Testis (tissue), 3 donors: Measurements from ENCODE around the gene TSPAN10. TPM values are rescaled to one million over a fixed set of nuclear protein-coding genes. Genes with fewer than 3 reads are reported as not detected.
"Not testable (repeated sequence)": the region's sequence is repeated elsewhere in the genome, so short reads cannot be mapped to it uniquely, and the experiment has no call there.

ENCODE experiments used
- DNase-seq: peaks from one replicate; pipeline ENCODE4 v3.0.0-alpha.2; 2019
- H3K27ac ChIP-seq, 2 donors: fragments of 200-600 bp; sonication (generic); one replicate each; pipeline ENCODE4 v1.5.1; 2019
- H3K27me3 ChIP-seq: fragments of 200-600 bp; sonication (generic); one replicate; pipeline ENCODE4 v1.5.1; 2019
- H3K36me3 ChIP-seq: fragments of 200-600 bp; sonication (generic); one replicate; pipeline ENCODE4 v1.5.1; 2017; ENCODE audit warnings: low read depth; ENCODE audit errors: missing control alignments
- H3K4me1 ChIP-seq: fragments of 200-600 bp; sonication (generic); one replicate; pipeline ENCODE4 v1.5.1; 2019
- H3K4me3 ChIP-seq, 2 donors: fragments of 200-600 bp; sonication (generic); one replicate each; pipeline ENCODE4 v1.5.1; 2017 to 2019
- H3K9me3 ChIP-seq: fragments of 200-600 bp; sonication (generic); one replicate; pipeline ENCODE4 v1.5.1; 2017
- CTCF ChIP-seq, 3 experiments: fragments of 450-650 bp in 2 of 3; fragments of 200-600 bp in 1 of 3; sonication (generic) in 1 of 3; IDR thresholded peaks; one replicate each; pipeline ENCODE4 v1.5.1; 2016 to 2019; ENCODE audit warnings: antibody characterized with exemption in 3 of 3, mild to moderate bottlenecking in 2 of 3, moderate library complexity in 1 of 3
- POLR2A ChIP-seq: fragments of 450-650 bp; IDR thresholded peaks from one replicate; pipeline ENCODE4 v1.6.1; 2017; ENCODE audit warnings: antibody characterized with exemption, mild to moderate bottlenecking, moderate library complexity
- WGBS, 2 donors: methylation state at CpG; one replicate each; pipeline ENCODE4 v1.1.5; 2018; 5-methylcytosine and 5-hydroxymethylcytosine counted together
- intact Hi-C: fragments of 100-400 bp; cut with DNase I; formaldehyde crosslinking; loops from one replicate; pipeline ENCODE4 v1.15.1; 2023; ENCODE audit warnings: low total_unique reads
- polyA plus RNA-seq: library from polyadenylated mRNA; stranded (reverse); fragments of 350-450 nt; fragmentation: Illumina TruSeq; extraction: RNeasy Lipid Tissue Mini Kit (QIAGEN cat#74804); gene quantifications from one replicate; pipeline ENCODE4 v1.2.3, GENCODE V29; 2014; ENCODE audit warnings: low read depth, low replicate concordance; ENCODE audit not compliant: insufficient read depth
- total RNA-seq, 2 donors: library from RNA; depleted of rRNA; stranded (reverse); fragments of >200 nt; gene quantifications; one replicate each; pipeline ENCODE4 v1.2.3, GENCODE V29; 2016

TSPAN10 gene
- total and polyA plus RNA-seq, 3 donors from 2014 or later, result 1.2 to 3.1 (median 1.3) TPM

DNA sequence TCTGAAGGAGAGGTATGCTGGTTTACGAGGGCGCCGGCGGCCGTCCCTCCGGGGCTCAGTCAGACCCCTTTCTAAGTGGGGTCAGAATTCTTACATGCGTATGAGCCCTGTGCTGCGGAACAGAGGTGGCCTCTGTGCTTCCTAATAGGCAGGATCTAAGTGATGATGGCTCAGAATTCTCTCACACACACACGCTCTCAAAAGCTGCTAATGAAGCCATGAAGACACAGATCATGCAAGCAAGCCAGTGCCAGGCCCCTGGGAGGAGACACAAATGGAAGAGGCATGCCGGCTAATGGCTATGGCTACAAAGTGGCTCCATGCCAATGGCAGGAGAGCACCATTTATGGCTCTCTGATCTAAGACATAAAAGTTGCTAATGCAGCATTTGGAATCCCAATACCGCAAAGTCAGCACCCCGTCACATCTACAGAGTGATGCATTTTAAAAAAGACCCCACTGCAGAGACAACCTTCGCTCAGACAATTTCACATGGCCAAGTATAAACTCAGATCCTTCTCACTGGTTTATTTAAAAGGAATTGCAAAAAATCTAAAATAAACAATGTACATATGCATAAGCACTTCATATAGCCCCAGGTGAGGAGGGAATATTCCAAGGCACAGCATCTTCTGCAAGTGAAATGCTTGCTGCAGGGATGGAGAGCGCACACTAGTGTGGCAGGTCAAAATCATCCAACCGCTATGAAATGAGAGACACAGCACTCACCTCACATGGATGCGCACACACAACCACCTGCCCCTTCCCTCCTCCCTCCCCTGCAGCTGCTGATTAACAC is 24.6 kb upstream of the TSPAN10 start:
- intact Hi-C loops, result no loop called here
- H3K4me1 ChIP-seq, result peaks cover 24% of the 10 kb centered on the region
- DNase-seq, result no peak
- TF ChIP-seq CTCF (IDR thresholded peaks at IDR 0.05) (no peak), POLR2A (no peak)
- no peaks in the 10 kb centered on the region for H3K9me3 ChIP-seq
- H3K4me3 ChIP-seq, result no peak overlapping the region
- no peak overlapping the region for H3K27ac ChIP-seq
- 80 to 88% methylated on average over 16 of the region's 16 CpGs for WGBS, 2 donors
- H3K27me3 ChIP-seq, result no peaks in the 10 kb centered on the region
- no peaks in the 10 kb centered on the region for H3K36me3 ChIP-seq

DNA sequence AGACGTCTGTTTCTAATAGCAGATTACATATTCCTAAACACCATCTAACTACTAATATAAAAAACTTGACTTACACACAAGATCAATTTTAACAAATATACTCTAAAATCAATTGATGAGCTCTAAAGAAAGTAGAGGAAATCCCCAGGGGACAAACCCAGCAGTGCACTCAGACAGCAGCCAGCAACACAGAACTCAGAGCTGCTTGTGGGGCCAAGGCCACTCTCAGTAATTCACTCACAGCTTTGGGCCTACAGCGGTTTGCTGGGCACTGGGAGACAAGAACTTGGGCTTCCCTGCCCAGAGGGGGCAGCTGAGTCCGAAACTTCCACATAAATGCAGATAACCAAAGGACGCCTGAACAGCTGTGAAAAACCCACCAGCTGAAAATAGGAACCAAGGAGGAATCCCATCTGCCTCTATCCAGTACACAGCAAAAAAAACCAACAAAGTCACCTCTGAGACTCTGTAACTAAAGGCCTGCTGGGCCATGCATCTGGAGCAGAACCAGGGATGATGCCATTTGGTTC is 21.5 kb upstream of the TSPAN10 start:
- TF ChIP-seq POLR2A, result no peak
- no peak for TF ChIP-seq CTCF (IDR thresholded peaks at IDR 0.05)
- Histone ChIP-seq H3K4me3 (no peak overlapping the region), H3K36me3 (no peaks in the 10 kb centered on the region), H3K27me3 (no peaks in the 10 kb centered on the region), H3K27ac (no peak overlapping the region), H3K4me1 (peaks cover 16% of the 10 kb centered on the region), H3K9me3 (no peaks in the 10 kb centered on the region)
- intact Hi-C loops, result no loop called here
- 41 to 51% methylated on average over 4 of the region's 4 CpGs for WGBS, 2 donors
- no peak for DNase-seq

DNA sequence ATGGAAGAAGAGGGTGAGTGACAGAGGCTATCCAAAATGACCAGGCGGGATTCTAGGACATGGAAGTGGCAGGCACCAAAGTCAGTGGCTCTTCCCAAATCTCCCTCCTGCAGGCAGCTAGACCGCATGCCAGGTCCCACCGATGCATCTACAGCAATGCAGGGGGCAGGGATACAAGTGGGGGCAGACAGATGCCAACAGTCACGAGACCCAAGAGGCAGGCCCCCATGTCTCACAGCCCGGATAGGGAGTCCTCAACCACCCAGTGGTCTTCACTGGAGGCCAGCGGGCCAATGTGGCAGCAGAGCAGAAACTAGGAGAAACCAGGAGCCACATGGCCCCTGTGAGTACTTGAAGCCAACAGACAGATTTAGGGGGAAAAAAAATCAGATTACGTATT is 20.1 kb upstream of the TSPAN10 start:
- no peak for DNase-seq
- TF ChIP-seq POLR2A (no peak), CTCF (IDR thresholded peaks at IDR 0.05) (no peak)
- Histone ChIP-seq H3K9me3 (no peaks in the 10 kb centered on the region), H3K27ac (no peak overlapping the region), H3K27me3 (no peaks in the 10 kb centered on the region), H3K4me1 (peaks cover 28% of the 10 kb centered on the region), H3K4me3 (no peak overlapping the region), H3K36me3 (no peaks in the 10 kb centered on the region)
- intact Hi-C loops, result no loop called here
- 74 to 96% methylated on average over 7 of the region's 7 CpGs for WGBS, 2 donors

- DNase-seq, H3K36me3 ChIP-seq, intact Hi-C loops, H3K4me3 ChIP-seq, H3K9me3 ChIP-seq, H3K27ac ChIP-seq, H3K27me3 ChIP-seq: not testable (repeated sequence)
- H3K4me1 ChIP-seq, result peaks cover 35% of the 10 kb centered on the region
- WGBS, 2 donors, result 94 to 96% methylated on average over 9 to 13 of the region's 36 CpGs
Measured at GRCh38 chr17:81618307-81618706, 18.7 kb upstream of the TSPAN10 start.

DNA sequence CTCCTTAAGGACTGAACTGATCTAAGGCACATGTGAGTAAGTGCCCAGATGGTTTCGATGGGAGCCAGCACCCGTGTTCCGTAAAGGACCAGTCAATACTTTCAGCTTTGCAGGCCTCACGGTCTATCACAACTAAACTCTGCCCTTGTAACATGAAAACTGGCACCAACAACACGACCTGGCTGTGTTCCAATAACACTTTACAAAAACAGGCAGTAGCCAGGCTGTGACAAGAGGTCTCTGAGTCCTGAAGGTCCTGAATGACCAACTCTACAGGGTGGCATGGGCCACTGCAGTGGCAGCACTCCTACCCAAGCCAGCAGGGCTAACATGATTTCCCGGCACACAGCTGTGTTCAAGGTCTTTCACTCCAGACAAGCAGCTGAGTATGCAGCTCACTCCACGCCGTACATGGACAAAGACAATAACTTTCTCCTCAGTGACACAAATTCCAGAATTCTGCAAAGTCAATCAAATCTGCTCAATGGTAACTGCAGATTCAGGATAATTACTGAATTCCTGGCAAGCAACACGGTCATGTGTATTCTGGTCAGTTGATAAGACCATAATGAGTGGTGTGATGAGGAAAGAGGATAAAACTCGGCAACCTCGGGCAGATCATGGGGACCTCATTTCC is 15.4 kb upstream of the TSPAN10 start:
- TF ChIP-seq CTCF (IDR thresholded peaks at IDR 0.05) (no peak), POLR2A (no peak)
- Histone ChIP-seq H3K27me3 (no peaks in the 10 kb centered on the region), H3K4me1 (peaks cover 19% of the 10 kb centered on the region), H3K27ac (peak overlapping the region; percentile 68 to 71), H3K9me3 (no peaks in the 10 kb centered on the region), H3K36me3 (no peaks in the 10 kb centered on the region), H3K4me3 (no peak overlapping the region)
- WGBS, 2 donors, result 33 to 53% methylated on average over 11 of the region's 11 CpGs
- intact Hi-C loops, result no loop called here
- peak; percentile 86 for DNase-seq
